ENCODE results near the gene FAM168B.
A peak's percentile ranks its signal among the peaks of the same experiment; 100 is the strongest.

Gene FAM168B

GRCh38 chr2:131104487-131105155, 11.4 kb upstream of the FAM168B start:
- H3K9me3 ChIP-seq (replicated peaks; ENCODE audit: insufficient read depth, low read length), result no peaks in the 10 kb centered on the region
- 0 out of 2 replicates have a peak, but pooled peaks cover 6% of the 10 kb centered on the region for H4K20me1 ChIP-seq (ENCODE audit: insufficient read depth, low read length)
- H3K4me3 ChIP-seq (ENCODE audit: low read length), result peak overlapping the region; percentile 99
- H3K4me1 ChIP-seq (ENCODE audit: low read length), result peaks cover 11% of the 10 kb centered on the region
- peaks cover 15% of the 10 kb centered on the region for H3F3A ChIP-seq (ENCODE audit: insufficient read depth, low read length)
- DNase-seq, result peak; percentile 84
- H2AFZ ChIP-seq (ENCODE audit: low read length), result peak overlapping the region; percentile 47
- peak overlapping the region; percentile 75 for H3K4me2 ChIP-seq (ENCODE audit: low read depth, low read length)
- H3K9me2 ChIP-seq (replicated peaks; ENCODE audit: insufficient read depth, low read length), result no peaks in the 10 kb centered on the region
- H3K36me3 ChIP-seq (replicated peaks; ENCODE audit: insufficient read depth, low read length), result no peaks in the 10 kb centered on the region
- no peak for TF ChIP-seq EZH2phosphoT487 (IDR thresholded peaks at IDR 0.05; ENCODE audit: low read length)
- no peaks in the 10 kb centered on the region for H3K27me3 ChIP-seq (replicated peaks; ENCODE audit: insufficient read depth, low read length)
- peaks cover 46% of the 10 kb centered on the region for H3K79me2 ChIP-seq (ENCODE audit: low read length)
- peak overlapping the region; percentile 99 for H3K9ac ChIP-seq (ENCODE audit: low read length)
- peak overlapping the region; percentile 89 for H3K27ac ChIP-seq (ENCODE audit: low read length)

- H3F3A ChIP-seq (ENCODE audit: insufficient read depth, low read length), result peaks cover 15% of the 10 kb centered on the region
- no peak for DNase-seq
- peaks cover 11% of the 10 kb centered on the region for H3K4me1 ChIP-seq (ENCODE audit: low read length)
- H4K20me1 ChIP-seq (ENCODE audit: insufficient read depth, low read length), result no peaks in the 10 kb centered on the region
- no peak overlapping the region for H3K9ac ChIP-seq (ENCODE audit: low read length)
- H3K79me2 ChIP-seq (ENCODE audit: low read length), result peaks cover 31% of the 10 kb centered on the region
- no peaks in the 10 kb centered on the region for H3K9me2 ChIP-seq (replicated peaks; ENCODE audit: insufficient read depth, low read length)
- H3K36me3 ChIP-seq (replicated peaks; ENCODE audit: insufficient read depth, low read length), result no peaks in the 10 kb centered on the region
- H3K4me3 ChIP-seq (ENCODE audit: low read length), result no peak overlapping the region
- H2AFZ ChIP-seq (ENCODE audit: low read length), result no peak overlapping the region
- no peaks in the 10 kb centered on the region for H3K27me3 ChIP-seq (replicated peaks; ENCODE audit: insufficient read depth, low read length)
- TF ChIP-seq CTCF (IDR thresholded peaks at IDR 0.05; ENCODE audit: low read length), result no peak
- TF ChIP-seq EZH2 (optimal IDR thresholded peaks at IDR 0.05; ENCODE audit: low read depth, low read length), result no peak
- TF ChIP-seq EZH2phosphoT487 (IDR thresholded peaks at IDR 0.05; ENCODE audit: low read length), result no peak
- H3K4me2 ChIP-seq (ENCODE audit: low read depth, low read length), result no peak overlapping the region
- H3K9me3 ChIP-seq (replicated peaks; ENCODE audit: insufficient read depth, low read length), result no peaks in the 10 kb centered on the region
- H3K27ac ChIP-seq (ENCODE audit: low read length), result no peak overlapping the region
These were observed 9.9 kb upstream of the FAM168B start for GRCh38 chr2:131103165-131103564.

- no peaks in the 10 kb centered on the region for H4K20me1 ChIP-seq (ENCODE audit: insufficient read depth, low read length)
- DNase-seq, result no peak
- H3K4me2 ChIP-seq (ENCODE audit: low read depth, low read length), result no peak overlapping the region; the same call in 1 of the 2 replicates
- no peak overlapping the region for H2AFZ ChIP-seq (ENCODE audit: low read length)
- H3K27ac ChIP-seq (ENCODE audit: low read length), result no peak overlapping the region
- H3K9ac ChIP-seq (ENCODE audit: low read length), result no peak overlapping the region
- no peaks in the 10 kb centered on the region for H3K9me3 ChIP-seq (replicated peaks; ENCODE audit: insufficient read depth, low read length)
- TF ChIP-seq EZH2 (optimal IDR thresholded peaks at IDR 0.05; ENCODE audit: low read depth, low read length), result no peak
- no peak for TF ChIP-seq CTCF (IDR thresholded peaks at IDR 0.05; ENCODE audit: low read length)
- no peak for TF ChIP-seq EZH2phosphoT487 (IDR thresholded peaks at IDR 0.05; ENCODE audit: low read length)
- no peaks in the 10 kb centered on the region; the same call in 1 of the 2 replicates for H3K36me3 ChIP-seq (replicated peaks; ENCODE audit: insufficient read depth, low read length)
- H3K27me3 ChIP-seq (replicated peaks; ENCODE audit: insufficient read depth, low read length), result no peaks in the 10 kb centered on the region
- no peak overlapping the region for H3K4me3 ChIP-seq (ENCODE audit: low read length)
- H3F3A ChIP-seq (ENCODE audit: insufficient read depth, low read length), result peaks cover 17% of the 10 kb centered on the region; the same call in 1 of the 2 replicates
- H3K79me2 ChIP-seq (ENCODE audit: low read length), result peaks cover 32% of the 10 kb centered on the region
- no peaks in the 10 kb centered on the region for H3K9me2 ChIP-seq (replicated peaks; ENCODE audit: insufficient read depth, low read length)
- peaks cover 3% of the 10 kb centered on the region; the same call in 1 of the 2 replicates for H3K4me1 ChIP-seq (ENCODE audit: low read length)
These were observed 1.4 kb upstream of the FAM168B start for GRCh38 chr2:131094463-131095281.

Data from MM.1S (cell line).